Vagina (tissue), 2 donors: ENCODE measurements around the gene CELSR2. TPM values are rescaled to one million over a fixed set of nuclear protein-coding genes. Genes with fewer than 3 reads are reported as not detected.

ENCODE experiments used
- DNase-seq, 2 donors: peaks; one replicate each; pipeline ENCODE4 v3.0.0-alpha.2; 2017; ENCODE audit errors: extremely low spot score in 2 of 2
- H3K27ac ChIP-seq: fragments of 200-600 bp; sonication (generic); one replicate; pipeline ENCODE4 v1.5.1; 2019
- H3K27me3 ChIP-seq: fragments of 200-600 bp; sonication (generic); one replicate; pipeline ENCODE4 v1.5.1; 2019
- H3K36me3 ChIP-seq, 2 donors: fragments of 200-600 bp; sonication (generic); one replicate each; pipeline ENCODE4 v1.5.1; 2017 to 2019
- H3K4me1 ChIP-seq: fragments of 200-600 bp; sonication (generic); one replicate; pipeline ENCODE4 v1.5.1; 2019
- H3K4me3 ChIP-seq, 2 donors: fragments of 200-600 bp; sonication (generic); 1 replicate in 1 of 2; 2 replicates in 1 of 2; pipeline ENCODE4 v1.5.1; 2016 to 2019
- H3K9me3 ChIP-seq: fragments of 200-600 bp; sonication (generic); one replicate; pipeline ENCODE4 v1.5.1; 2019
- CTCF ChIP-seq, 3 experiments: fragments of 450-650 bp in 2 of 3; fragments of 200-600 bp in 1 of 3; sonication (generic) in 1 of 3; IDR thresholded peaks; one replicate each; pipeline ENCODE4 v1.5.1; 2017 to 2019; ENCODE audit warnings: antibody characterized with exemption in 3 of 3, mild to moderate bottlenecking in 2 of 3, moderate library complexity in 2 of 3
- POLR2A ChIP-seq, 2 donors: fragments of 450-650 bp; IDR thresholded peaks; one replicate each; pipeline ENCODE4 v1.6.1; 2017; ENCODE audit warnings: antibody characterized with exemption in 2 of 2, mild to moderate bottlenecking in 2 of 2, moderate library complexity in 2 of 2
- POLR2AphosphoS5 ChIP-seq, 2 donors: sonication (generic); formaldehyde crosslinking; IDR thresholded peaks; one replicate each; pipeline ENCODE4 v1.9.0; 2017; ENCODE audit warnings: antibody characterized with exemption in 2 of 2, mild to moderate bottlenecking in 2 of 2, low read depth in 1 of 2; ENCODE audit not compliant: insufficient read depth in 1 of 2
- intact Hi-C: fragments of 100-400 bp; cut with DNase I; formaldehyde crosslinking; loops from one replicate; pipeline ENCODE4 v1.15.1; 2023
- total RNA-seq: library from RNA; depleted of rRNA; stranded (reverse); fragments of >200 nt; gene quantifications from one replicate; pipeline ENCODE4 v1.2.3, GENCODE V29; 2016

The CELSR2 gene
- total RNA-seq, 1 donor from 2014 or later: 38.5 TPM

DNA sequence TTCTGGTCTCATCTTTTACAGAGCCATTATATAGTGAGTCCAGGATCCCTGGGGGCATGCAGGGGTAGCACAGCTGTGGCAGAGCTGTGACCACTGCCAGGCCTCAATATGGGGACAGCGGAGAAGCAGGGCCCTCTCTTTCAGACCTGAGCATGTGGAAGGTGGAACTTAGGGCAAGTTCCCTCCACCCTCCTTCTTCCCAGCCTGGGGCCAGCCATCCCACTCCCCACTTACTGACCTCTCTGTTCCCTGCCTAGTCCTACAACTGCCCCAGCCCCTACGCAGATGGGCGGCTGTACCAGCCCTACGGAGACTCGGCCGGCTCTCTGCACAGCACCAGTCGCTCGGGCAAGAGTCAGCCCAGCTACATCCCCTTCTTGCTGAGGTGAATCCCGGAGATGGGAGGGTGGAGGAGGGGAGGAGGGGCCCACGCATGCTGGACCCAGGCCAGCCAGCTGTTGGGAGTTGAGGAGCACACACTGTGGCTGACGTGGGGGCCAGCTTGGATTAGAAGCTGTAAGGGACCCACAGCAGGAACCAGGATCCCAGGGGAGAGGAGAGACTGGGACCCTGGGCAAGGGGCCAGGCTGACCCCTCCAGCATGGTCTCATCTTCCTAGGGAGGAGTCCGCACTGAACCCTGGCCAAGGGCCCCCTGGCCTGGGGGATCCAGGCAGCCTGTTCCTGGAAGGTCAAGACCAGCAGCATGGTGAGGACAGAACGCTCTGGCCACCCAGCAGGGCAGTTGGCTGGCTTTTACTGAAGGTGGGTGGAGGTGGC, 22.9 kb downstream of the CELSR2 start:
- no peak overlapping the region for H3K4me3 ChIP-seq
- intact Hi-C loops: no loop called here
- H3K27me3 ChIP-seq: no peaks in the 10 kb centered on the region
- TF ChIP-seq POLR2A (IDR thresholded peaks at IDR 0.05) (no peak), CTCF (IDR thresholded peaks at IDR 0.05) (no peak), POLR2AphosphoS5 (IDR thresholded peaks at IDR 0.05; ENCODE audit: insufficient read depth in 1 of 2, low read depth in 1 of 2) (no peak)
- H3K27ac ChIP-seq: no peak overlapping the region
- H3K36me3 ChIP-seq: no peaks in the 10 kb centered on the region
- no peaks in the 10 kb centered on the region for H3K9me3 ChIP-seq
- DNase-seq: no peak
- H3K4me1 ChIP-seq: peaks cover 12% of the 10 kb centered on the region

DNA sequence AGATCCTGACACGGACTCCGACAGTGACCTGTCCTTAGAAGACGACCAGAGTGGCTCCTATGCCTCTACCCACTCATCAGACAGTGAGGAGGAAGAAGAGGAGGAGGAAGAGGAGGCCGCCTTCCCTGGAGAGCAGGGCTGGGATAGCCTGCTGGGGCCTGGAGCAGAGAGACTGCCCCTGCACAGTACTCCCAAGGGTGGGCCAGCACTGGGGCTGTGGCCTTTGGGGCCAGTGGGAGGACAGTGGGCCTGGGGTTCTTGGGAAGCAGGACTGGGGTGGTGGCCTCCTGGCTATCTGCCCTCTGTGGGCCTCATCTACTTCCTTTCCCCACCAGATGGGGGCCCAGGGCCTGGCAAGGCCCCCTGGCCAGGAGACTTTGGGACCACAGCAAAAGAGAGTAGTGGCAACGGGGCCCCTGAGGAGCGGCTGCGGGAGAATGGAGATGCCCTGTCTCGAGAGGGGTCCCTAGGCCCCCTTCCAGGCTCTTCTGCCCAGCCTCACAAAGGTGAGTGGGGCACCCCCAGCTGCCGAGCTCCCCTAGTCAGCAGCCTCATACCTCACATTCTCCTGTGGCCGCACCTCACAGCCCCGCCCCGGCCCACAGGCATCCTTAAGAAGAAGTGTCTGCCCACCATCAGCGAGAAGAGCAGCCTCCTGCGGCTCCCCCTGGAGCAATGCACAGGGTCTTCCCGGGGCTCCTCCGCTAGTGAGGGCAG, 23.6 kb downstream of the CELSR2 start:
- TF ChIP-seq POLR2A (IDR thresholded peaks at IDR 0.05): no peak
- no peak for TF ChIP-seq CTCF (IDR thresholded peaks at IDR 0.05)
- no peak for TF ChIP-seq POLR2AphosphoS5 (IDR thresholded peaks at IDR 0.05; ENCODE audit: insufficient read depth in 1 of 2, low read depth in 1 of 2)
- H3K9me3 ChIP-seq: no peaks in the 10 kb centered on the region
- DNase-seq: no peak
- H3K4me1 ChIP-seq: peaks cover 12% of the 10 kb centered on the region
- intact Hi-C loops: no loop called here
- H3K27me3 ChIP-seq: no peaks in the 10 kb centered on the region
- H3K4me3 ChIP-seq: no peak overlapping the region
- H3K36me3 ChIP-seq: no peaks in the 10 kb centered on the region
- no peak overlapping the region for H3K27ac ChIP-seq

GRCh38 chr1:109273570-109274288, 24.4 kb downstream of the CELSR2 start:
- Histone ChIP-seq H3K27me3 (no peaks in the 10 kb centered on the region), H3K9me3 (no peaks in the 10 kb centered on the region), H3K4me3 (no peak overlapping the region), H3K36me3 (no peaks in the 10 kb centered on the region), H3K4me1 (peaks cover 12% of the 10 kb centered on the region), H3K27ac (no peak overlapping the region)
- TF ChIP-seq CTCF (IDR thresholded peaks at IDR 0.05) (no peak), POLR2A (IDR thresholded peaks at IDR 0.05) (no peak), POLR2AphosphoS5 (IDR thresholded peaks at IDR 0.05; ENCODE audit: insufficient read depth in 1 of 2, low read depth in 1 of 2) (no peak)
- DNase-seq: no peak
- intact Hi-C loops: no loop called here

- H3K27ac ChIP-seq: peak overlapping the region; percentile 33
- no peaks in the 10 kb centered on the region for H3K9me3 ChIP-seq
- H3K4me1 ChIP-seq: peaks cover 12% of the 10 kb centered on the region
- no peak for TF ChIP-seq CTCF (IDR thresholded peaks at IDR 0.05)
- peak in 1 of 2 donors; percentile 38 for TF ChIP-seq POLR2AphosphoS5 (IDR thresholded peaks at IDR 0.05; ENCODE audit: insufficient read depth in 1 of 2, low read depth in 1 of 2)
- DNase-seq: no peak
- H3K36me3 ChIP-seq: no peaks in the 10 kb centered on the region
- intact Hi-C loops: loop anchor here (5.0 kb wide), 1 partner anchor 122 kb away; the partner anchor contains the start of gene SORT1
- no peak overlapping the region for H3K4me3 ChIP-seq
- H3K27me3 ChIP-seq: no peaks in the 10 kb centered on the region
Measured at GRCh38 chr1:109274533-109275476, 25.5 kb downstream of the CELSR2 start.
